T1000 (cell line): Measurements from ENCODE around the gene TACR1.

Source experiments
- DNase-seq: peaks from one replicate; lab custom pipeline; 2025; ENCODE audit warnings: mixed read lengths; lab: John Stamatoyannopoulos, UW

TACR1 gene

GRCh38 chr2:75047189-75047991, 151.9 kb downstream of the TACR1 start:
- no peak for DNase-seq

DNA sequence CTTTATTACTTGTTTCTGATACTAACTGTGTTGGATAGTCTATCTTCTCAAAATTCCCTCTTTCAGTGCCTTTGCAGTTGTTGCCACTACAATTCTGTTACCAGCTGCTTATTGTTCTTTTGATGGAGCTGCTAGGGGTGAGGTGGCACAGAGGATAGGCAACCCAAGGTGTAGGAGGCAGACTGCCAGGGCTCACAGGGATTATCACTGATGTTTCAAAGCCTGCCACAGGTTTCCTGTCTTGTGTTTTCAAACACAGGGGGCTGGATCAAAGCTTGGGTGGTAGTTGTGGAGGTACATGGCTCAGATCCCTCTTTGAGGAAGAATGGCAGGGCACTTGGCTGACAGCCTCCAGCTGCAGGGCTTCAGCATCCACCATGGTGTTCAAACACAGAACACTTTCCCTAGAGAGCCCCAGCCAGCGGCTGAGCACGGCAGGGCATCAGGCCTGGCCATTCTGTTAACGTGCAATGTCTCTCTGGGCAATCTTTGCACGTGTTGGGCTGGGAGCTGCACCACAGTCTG, 153.7 kb downstream of the TACR1 start:
- no peak for DNase-seq

GRCh38 chr2:75044291-75044690, 155.0 kb downstream of the TACR1 start:
- DNase-seq, result no peak

GRCh38 chr2:75042823-75043222, 156.5 kb downstream of the TACR1 start:
- DNase-seq, result no peak

DNA sequence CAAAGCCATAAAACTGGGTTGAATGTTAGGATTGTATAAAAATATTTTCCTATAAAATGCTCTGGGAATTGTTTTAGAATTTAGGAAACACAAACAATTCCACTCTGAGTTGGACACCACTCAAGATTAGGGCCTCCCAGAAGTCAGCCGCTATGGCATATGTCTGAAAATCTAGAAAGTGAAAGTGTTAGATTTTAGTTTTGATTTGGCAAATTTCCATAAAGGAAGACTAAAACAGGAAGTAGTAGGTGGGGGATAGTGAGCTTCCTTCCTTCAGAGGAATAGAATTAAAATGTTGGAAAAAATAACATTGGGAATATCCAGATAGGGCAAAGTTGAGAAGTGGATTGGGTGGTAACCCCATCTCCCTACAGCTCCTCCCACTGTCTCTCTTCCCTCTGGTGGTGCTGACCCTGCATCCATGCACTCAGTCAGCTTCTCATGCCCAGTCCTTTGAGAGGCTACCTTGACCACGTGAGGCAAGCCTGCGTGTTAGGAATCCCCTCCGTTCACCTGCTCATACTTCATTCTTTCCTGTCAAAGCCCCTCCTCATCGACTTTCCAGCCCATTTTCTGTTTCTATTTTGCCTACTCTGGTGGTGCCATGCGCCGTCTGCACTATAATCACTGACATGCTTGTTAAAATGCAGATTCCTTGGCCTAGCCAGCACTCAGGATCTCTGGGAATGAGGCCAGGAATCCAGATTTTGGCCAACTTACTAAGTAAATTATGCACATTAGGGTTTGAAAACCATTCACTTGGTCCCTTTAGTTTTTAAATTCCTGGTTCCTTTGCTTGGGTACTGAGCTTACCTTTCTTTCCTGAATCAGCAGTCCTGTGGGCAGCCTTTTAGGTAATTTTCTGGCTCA, 157.4 kb downstream of the TACR1 start:
- no peak for DNase-seq

GRCh38 chr2:75041226-75041625, 158.1 kb downstream of the TACR1 start:
- no peak for DNase-seq

DNA sequence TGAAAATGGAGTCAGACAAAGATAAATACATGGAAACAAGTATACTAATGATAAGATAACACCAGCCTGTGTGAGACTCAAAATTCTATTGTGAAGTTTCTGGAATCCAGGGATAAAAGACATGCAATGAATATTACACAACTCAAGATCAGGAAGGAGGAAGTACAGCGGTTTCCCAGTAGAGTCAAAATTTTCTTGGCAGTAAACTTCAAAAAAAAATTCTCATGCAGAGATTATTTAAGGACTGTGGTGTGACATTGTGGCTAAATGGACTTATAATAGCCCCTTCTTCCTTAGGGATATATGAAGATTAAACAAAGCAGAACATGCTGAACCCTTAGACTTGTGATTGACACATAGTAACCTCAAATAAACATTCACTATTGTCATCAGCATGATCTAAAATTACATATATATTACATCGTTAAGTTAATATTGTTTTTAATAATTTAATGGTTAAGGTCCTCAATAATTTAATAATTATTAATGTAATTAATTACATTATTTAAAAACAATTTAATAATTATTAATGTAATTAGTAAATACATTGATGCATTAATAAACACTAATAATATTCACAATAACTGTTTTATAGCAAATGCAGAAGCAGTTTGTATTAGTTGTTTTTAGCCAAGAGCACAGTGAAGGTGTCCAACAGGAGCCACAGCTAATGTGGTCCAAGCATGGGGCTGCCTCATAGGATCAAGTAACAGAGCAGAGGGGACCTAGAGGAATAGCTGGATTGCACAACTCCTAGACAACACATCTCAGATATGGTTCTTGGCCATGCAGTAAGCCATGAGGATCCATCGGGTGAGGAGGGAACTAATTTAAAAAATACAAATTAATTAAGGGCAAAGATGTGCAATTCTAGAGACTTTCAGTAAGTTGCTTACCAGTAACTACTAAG, 163.6 kb downstream of the TACR1 start:
- no peak for DNase-seq

GRCh38 chr2:75033516-75033915, 165.8 kb downstream of the TACR1 start:
- DNase-seq, result no peak

DNA sequence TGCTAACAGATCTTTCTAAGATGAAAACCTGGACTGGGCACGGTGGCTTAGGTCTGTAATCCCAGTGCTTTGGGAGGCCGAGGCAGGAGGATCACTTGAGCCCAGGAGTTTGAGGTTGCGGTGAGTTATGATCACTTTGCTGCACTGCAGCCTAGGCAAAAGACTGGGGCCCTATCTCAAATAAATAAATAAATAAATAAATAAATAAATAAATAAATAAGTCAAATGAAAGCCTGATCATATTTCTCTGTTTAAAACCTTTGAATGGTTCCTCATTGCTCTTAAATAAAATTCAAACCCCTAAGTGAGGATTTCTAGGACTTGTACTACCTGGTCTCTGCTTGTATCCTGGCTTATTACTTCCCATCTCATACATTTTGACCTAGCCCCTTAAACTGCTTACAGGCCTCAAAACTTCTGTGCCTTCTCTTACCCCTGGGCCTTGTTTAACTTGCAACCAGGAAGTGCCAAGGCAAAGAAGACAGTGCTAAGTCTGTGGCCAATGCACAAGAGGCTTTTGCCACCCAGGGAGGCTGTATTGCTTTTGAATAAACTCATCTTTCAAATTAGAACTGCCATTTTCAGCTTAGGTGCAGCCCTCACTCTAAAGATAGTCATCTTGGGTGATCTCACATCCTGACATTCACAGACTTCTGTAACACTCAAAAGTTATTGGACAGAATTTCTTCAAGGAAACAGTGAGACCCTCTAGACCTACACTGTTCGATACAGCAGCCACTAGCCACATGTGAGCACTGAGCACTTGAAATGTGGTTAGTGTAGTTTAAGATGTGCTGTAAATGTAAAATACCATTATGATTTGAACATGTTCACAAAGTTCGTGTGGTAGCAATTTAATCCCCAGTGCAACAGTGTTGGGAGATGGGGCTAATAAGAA, 167.2 kb downstream of the TACR1 start:
- no peak for DNase-seq

DNA sequence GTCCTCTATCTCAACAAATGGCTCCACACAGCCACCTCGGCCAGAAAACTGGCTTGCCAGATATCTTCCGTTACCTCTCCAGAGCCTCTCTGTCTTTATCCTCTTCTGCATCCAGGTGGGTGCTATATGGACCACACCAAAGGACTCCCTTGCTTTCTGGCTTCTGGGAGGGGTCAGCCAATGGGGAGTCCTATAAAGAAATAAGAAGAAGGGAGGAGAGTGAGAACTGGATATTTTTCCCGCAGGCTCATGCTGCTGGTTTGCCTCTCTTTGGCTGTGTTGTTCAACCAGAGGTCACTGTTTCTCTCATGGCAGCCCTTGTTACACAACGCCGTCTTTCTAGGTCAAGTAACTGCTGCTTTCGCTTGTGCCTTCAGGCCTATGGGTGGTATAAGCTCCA, 168.1 kb downstream of the TACR1 start:
- DNase-seq, result no peak

DNA sequence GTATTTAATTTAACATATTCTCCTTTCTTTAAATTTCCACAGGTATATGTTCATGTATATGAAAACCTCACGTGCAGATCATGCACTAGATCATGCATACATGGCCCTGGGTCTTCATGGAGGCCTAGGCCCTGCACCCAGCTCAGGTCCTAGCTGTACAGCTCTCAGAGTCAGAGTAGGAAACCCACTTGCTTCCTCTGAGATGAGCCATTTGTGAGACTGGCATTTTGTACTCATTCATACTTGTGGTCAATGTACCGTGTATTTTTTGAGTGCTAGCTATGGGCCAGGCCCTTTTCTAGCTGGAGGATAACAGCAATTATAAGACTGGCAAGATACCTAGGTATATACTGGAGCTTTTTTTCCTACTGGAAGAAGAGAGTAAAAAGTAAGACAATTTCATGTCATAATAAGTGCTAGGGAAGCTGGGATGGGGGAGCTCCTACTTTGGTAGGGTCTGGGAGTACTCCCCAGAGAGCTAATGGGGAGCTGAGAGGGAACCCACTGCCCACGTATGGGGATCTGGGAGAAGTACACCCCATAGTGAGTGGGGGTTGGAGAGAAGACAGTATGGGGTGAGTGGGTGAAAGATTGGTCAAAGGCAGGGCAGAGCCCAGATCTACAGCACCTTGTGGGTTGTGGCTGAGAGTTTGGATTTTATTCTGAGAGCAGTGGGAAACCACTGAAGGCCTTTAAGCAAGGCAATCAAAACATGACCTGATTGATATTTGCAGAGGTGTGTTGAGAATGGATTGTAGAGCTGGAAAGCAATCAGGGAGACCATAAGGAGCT, 168.9 kb downstream of the TACR1 start:
- no peak for DNase-seq

- DNase-seq, result no peak
These were observed 171.4 kb downstream of the TACR1 start for GRCh38 chr2:75027886-75028285.

GRCh38 chr2:75025633-75026380, 173.5 kb downstream of the TACR1 start:
- DNase-seq, result no peak

- no peak for DNase-seq
These were observed 174.1 kb downstream of the TACR1 start for GRCh38 chr2:75025216-75025615.

GRCh38 chr2:75023666-75024455, 175.5 kb downstream of the TACR1 start:
- DNase-seq, result no peak

- no peak for DNase-seq
These were observed 176.8 kb downstream of the TACR1 start for GRCh38 chr2:75022516-75022915.

DNA sequence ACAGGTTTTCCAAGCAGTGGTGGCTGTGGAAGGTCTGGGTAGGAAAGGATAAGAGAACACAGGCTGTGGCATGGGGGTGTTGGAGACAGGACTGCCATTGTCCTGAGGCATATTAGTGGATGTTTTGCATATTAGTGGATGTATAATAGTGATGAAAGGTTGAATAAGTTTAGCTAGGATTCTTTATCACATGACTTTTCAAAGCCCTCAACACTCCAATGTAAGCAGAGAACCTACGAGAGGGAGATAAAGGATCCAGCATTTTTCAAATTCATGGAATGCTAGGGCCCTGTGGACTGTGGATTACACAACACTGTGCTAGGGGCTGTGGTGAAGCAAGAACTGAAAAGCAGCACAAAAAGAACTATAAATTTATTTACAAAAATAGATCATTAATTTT, 177.6 kb downstream of the TACR1 start:
- no peak for DNase-seq

- DNase-seq, result no peak
These were observed 178.8 kb downstream of the TACR1 start for GRCh38 chr2:75020476-75020875.
